HepG2 (cell line): ENCODE measurements around the gene MAP3K2. TPM values are rescaled to one million over a fixed set of nuclear protein-coding genes. Genes with fewer than 3 reads are reported as not detected.
A peak's percentile ranks its signal among the peaks of the same experiment; 100 is the strongest.

Experiments used
- FOXK1 ChIP-seq: sonication (generic); formaldehyde crosslinking; IDR thresholded peaks from 2 replicates; pipeline ENCODE4 v1.4.0; 2020; ENCODE audit warnings: low read depth, missing genetic modification reagents, borderline replicate concordance
- HDAC1 ChIP-seq: sonication (generic); formaldehyde crosslinking; IDR thresholded peaks from 2 replicates; pipeline ENCODE4 v1.5.1; 2020; ENCODE audit warnings: mild to moderate bottlenecking, missing genetic modification reagents
- MAFG ChIP-seq: sonication (generic); formaldehyde crosslinking; IDR thresholded peaks from 2 replicates; pipeline ENCODE4 v1.5.1; 2020; ENCODE audit warnings: mild to moderate bottlenecking, missing genetic modification reagents
- MED13 ChIP-seq: sonication (generic); formaldehyde crosslinking; IDR thresholded peaks from 2 replicates; pipeline ENCODE4 v1.5.0; 2020; ENCODE audit warnings: missing genetic modification reagents
- NCOR1 ChIP-seq: fragments of 200-600 bp; sonication (generic); IDR thresholded peaks from 2 replicates; pipeline ENCODE4 v1.7.0; 2017; ENCODE audit warnings: antibody characterized with exemption, low read length, borderline replicate concordance
- NFIC ChIP-seq: IDR thresholded peaks from 2 replicates; pipeline ENCODE4 v1.6.1; 2012; ENCODE audit warnings: mild to moderate bottlenecking, low read length, inconsistent platforms
- POLR2A ChIP-seq, 2 experiments: IDR thresholded peaks; 2 replicates each; pipeline ENCODE4 v1.6.1; 2011; ENCODE audit warnings: low read depth in 2 of 2, low read length in 2 of 2, mild to moderate bottlenecking in 1 of 2, moderate library complexity in 1 of 2; ENCODE audit not compliant: insufficient read depth in 1 of 2
- ZNF20 ChIP-seq: sonication (generic); formaldehyde crosslinking; IDR thresholded peaks from 2 replicates; pipeline ENCODE4 v1.4.0; 2020; ENCODE audit warnings: mild to moderate bottlenecking, moderate library complexity, missing genetic modification reagents
- ZNF225 ChIP-seq: sonication (generic); formaldehyde crosslinking; IDR thresholded peaks from 2 replicates; pipeline ENCODE4 v1.4.0; 2020; ENCODE audit warnings: mild to moderate bottlenecking, missing genetic modification reagents
- polyA plus RNA-seq, 8 experiments: library from polyadenylated mRNA; depleted of rRNA in 3 of 8; stranded (reverse) in 7 of 8; unstranded in 1 of 8; fragments of >200 nt; fragmentation: Illumina TruSeq in 4 of 8; extraction: Trizol in 4 of 8; gene quantifications; 2 replicates each; pipeline versions ENCODE4 v1.2.1 to v1.2.3, GENCODE V29; 2011 to 2016; ENCODE audit warnings: low read depth in 4 of 8, missing spikeins in 1 of 8, mixed read lengths in 1 of 8; ENCODE audit not compliant: insufficient read depth in 1 of 8
- total RNA-seq, 5 experiments: library from RNA; depleted of rRNA; stranded (reverse); fragments of >200 nt; fragmentation: Illumina TruSeq; extraction: Trizol; gene quantifications; 2 replicates each; pipeline ENCODE4 v1.2.3, GENCODE V29; 2016; ENCODE audit warnings: low read depth in 1 of 5
- TF ChIP-seq, protein P1 (sequence below): sonication (generic); formaldehyde crosslinking; IDR thresholded peaks from 2 replicates; pipeline ENCODE4 v1.4.0; 2020; ENCODE audit warnings: missing genetic modification reagents, mild to moderate bottlenecking, borderline replicate concordance
- TF ChIP-seq, protein P2 (sequence below): sonication (generic); formaldehyde crosslinking; IDR thresholded peaks from 2 replicates; pipeline ENCODE4 v1.4.0; 2020; ENCODE audit warnings: missing genetic modification reagents
- TF ChIP-seq, protein P3 (sequence below): sonication (generic); formaldehyde crosslinking; IDR thresholded peaks from 2 replicates; pipeline ENCODE4 v1.4.0; 2020; ENCODE audit warnings: missing genetic modification reagents
- TF ChIP-seq, protein P4 (sequence below): IDR thresholded peaks from 2 replicates; pipeline ENCODE4 v1.6.1; 2016; ENCODE audit warnings: low read depth, borderline replicate concordance
- TF ChIP-seq, protein P5 (sequence below): sonication (generic); formaldehyde crosslinking; IDR thresholded peaks from 2 replicates; pipeline ENCODE4 v1.4.0; 2020; ENCODE audit warnings: missing genetic modification reagents

Gene MAP3K2
- total and polyA plus RNA-seq, 2 of the 13 experiments (the other 11 are each of a cell fraction or from before 2014, with no cell fraction given), result 12.2 to 37.2 TPM

DNA sequence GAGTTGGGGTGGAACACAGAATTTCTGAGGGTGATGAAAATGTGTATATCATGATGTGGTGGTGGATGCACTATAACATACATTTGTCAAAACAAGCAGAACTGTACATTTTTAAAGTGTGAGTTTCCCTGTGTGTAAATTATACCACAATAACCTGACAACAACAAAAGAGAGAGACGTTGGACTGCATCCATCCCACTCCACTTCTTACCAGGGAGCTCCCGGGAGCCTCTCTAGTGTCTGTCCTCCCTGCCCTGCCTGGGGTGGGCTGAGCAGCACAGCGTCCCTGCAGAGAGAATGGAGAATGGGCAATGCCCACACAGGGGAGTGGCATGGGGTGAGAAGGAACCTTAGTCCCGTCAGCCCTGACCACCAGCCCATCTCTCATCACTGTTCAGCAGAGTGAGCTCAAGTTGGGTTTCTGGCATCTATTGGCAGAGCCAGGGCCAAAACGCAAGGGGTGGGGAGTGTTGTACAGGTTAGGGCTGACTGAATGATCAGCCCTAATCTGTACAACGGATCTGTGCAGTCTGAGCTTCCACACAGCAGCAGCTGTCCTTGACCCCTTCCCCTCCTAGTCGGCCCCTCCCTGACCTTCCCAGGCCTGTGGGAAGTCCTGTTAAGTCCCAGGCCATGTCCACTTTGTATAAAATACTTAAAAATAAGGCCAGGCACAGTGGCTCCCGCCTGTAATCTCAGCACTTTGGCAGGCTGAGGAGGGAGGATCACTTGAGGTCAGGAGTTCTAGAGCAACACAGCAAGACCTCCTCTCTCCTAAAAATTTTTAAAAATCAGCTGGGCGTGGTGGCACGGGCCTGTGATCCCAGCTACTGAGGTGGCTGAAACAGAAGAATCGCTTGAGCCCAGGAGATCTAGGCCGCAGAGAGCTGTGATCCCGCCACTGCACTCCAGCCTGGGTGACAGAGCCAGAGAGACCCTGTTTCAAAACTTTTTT lies 27.1 kb upstream of the MAP3K2 start (continued):
- TF ChIP-seq NFIC (no peak), HDAC1 (CRISPR knock-in tag) (peak; percentile 80), ZNF20 (CRISPR knock-in tag) (no peak), MED13 (CRISPR knock-in tag) (no peak; the same call in 1 of the 2 replicates), MAFG (CRISPR knock-in tag) (no peak), POLR2A (IDR thresholded peaks at IDR 0.05; ENCODE audit: insufficient read depth in 1 of 2, low read depth in 2 of 2, low read length in 2 of 2) (peak in 1 of 2 experiments; percentile 20; a peak in 1 of 4 replicates), ZNF225 (CRISPR knock-in tag) (no peak), NCOR1 (peak; percentile 33; the same call in 1 of the 2 replicates), FOXK1 (CRISPR knock-in tag) (no peak; the same call in 1 of the 2 replicates)
- TF ChIP-seq, protein P1, sequence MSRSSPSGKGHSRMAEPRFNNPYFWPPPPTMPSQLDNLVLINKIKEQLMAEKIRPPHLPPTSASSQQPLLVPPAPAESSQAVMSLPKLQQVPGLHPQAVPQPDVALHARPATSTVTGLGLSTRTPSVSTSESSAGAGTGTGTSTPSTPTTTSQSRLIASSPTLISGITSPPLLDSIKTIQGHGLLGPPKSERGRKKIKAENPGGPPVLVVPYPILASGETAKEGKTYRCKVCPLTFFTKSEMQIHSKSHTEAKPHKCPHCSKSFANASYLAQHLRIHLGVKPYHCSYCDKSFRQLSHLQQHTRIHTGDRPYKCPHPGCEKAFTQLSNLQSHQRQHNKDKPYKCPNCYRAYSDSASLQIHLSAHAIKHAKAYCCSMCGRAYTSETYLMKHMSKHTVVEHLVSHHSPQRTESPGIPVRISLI (CRISPR knock-in tag), result peak; percentile 64; the same call in 1 of the 2 replicates
- TF ChIP-seq, protein P2, sequence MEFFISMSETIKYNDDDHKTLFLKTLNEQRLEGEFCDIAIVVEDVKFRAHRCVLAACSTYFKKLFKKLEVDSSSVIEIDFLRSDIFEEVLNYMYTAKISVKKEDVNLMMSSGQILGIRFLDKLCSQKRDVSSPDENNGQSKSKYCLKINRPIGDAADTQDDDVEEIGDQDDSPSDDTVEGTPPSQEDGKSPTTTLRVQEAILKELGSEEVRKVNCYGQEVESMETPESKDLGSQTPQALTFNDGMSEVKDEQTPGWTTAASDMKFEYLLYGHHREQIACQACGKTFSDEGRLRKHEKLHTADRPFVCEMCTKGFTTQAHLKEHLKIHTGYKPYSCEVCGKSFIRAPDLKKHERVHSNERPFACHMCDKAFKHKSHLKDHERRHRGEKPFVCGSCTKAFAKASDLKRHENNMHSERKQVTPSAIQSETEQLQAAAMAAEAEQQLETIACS (CRISPR knock-in tag), result no peak
- TF ChIP-seq, protein P3, sequence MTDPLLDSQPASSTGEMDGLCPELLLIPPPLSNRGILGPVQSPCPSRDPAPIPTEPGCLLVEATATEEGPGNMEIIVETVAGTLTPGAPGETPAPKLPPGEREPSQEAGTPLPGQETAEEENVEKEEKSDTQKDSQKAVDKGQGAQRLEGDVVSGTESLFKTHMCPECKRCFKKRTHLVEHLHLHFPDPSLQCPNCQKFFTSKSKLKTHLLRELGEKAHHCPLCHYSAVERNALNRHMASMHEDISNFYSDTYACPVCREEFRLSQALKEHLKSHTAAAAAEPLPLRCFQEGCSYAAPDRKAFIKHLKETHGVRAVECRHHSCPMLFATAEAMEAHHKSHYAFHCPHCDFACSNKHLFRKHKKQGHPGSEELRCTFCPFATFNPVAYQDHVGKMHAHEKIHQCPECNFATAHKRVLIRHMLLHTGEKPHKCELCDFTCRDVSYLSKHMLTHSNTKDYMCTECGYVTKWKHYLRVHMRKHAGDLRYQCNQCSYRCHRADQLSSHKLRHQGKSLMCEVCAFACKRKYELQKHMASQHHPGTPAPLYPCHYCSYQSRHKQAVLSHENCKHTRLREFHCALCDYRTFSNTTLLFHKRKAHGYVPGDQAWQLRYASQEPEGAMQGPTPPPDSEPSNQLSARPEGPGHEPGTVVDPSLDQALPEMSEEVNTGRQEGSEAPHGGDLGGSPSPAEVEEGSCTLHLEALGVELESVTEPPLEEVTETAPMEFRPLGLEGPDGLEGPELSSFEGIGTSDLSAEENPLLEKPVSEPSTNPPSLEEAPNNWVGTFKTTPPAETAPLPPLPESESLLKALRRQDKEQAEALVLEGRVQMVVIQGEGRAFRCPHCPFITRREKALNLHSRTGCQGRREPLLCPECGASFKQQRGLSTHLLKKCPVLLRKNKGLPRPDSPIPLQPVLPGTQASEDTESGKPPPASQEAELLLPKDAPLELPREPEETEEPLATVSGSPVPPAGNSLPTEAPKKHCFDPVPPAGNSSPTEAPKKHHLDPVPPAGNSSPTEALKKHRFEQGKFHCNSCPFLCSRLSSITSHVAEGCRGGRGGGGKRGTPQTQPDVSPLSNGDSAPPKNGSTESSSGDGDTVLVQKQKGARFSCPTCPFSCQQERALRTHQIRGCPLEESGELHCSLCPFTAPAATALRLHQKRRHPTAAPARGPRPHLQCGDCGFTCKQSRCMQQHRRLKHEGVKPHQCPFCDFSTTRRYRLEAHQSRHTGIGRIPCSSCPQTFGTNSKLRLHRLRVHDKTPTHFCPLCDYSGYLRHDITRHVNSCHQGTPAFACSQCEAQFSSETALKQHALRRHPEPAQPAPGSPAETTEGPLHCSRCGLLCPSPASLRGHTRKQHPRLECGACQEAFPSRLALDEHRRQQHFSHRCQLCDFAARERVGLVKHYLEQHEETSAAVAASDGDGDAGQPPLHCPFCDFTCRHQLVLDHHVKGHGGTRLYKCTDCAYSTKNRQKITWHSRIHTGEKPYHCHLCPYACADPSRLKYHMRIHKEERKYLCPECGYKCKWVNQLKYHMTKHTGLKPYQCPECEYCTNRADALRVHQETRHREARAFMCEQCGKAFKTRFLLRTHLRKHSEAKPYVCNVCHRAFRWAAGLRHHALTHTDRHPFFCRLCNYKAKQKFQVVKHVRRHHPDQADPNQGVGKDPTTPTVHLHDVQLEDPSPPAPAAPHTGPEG, result no peak
- TF ChIP-seq, protein P4, sequence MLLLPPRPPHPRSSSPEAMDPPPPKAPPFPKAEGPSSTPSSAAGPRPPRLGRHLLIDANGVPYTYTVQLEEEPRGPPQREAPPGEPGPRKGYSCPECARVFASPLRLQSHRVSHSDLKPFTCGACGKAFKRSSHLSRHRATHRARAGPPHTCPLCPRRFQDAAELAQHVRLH (CRISPR knock-in tag), result peak; percentile 71; the same call in 1 of the 2 replicates
- TF ChIP-seq, protein P5, sequence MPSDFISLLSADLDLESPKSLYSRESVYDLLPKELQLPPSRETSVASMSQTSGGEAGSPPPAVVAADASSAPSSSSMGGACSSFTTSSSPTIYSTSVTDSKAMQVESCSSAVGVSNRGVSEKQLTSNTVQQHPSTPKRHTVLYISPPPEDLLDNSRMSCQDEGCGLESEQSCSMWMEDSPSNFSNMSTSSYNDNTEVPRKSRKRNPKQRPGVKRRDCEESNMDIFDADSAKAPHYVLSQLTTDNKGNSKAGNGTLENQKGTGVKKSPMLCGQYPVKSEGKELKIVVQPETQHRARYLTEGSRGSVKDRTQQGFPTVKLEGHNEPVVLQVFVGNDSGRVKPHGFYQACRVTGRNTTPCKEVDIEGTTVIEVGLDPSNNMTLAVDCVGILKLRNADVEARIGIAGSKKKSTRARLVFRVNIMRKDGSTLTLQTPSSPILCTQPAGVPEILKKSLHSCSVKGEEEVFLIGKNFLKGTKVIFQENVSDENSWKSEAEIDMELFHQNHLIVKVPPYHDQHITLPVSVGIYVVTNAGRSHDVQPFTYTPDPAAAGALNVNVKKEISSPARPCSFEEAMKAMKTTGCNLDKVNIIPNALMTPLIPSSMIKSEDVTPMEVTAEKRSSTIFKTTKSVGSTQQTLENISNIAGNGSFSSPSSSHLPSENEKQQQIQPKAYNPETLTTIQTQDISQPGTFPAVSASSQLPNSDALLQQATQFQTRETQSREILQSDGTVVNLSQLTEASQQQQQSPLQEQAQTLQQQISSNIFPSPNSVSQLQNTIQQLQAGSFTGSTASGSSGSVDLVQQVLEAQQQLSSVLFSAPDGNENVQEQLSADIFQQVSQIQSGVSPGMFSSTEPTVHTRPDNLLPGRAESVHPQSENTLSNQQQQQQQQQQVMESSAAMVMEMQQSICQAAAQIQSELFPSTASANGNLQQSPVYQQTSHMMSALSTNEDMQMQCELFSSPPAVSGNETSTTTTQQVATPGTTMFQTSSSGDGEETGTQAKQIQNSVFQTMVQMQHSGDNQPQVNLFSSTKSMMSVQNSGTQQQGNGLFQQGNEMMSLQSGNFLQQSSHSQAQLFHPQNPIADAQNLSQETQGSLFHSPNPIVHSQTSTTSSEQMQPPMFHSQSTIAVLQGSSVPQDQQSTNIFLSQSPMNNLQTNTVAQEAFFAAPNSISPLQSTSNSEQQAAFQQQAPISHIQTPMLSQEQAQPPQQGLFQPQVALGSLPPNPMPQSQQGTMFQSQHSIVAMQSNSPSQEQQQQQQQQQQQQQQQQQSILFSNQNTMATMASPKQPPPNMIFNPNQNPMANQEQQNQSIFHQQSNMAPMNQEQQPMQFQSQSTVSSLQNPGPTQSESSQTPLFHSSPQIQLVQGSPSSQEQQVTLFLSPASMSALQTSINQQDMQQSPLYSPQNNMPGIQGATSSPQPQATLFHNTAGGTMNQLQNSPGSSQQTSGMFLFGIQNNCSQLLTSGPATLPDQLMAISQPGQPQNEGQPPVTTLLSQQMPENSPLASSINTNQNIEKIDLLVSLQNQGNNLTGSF (CRISPR knock-in tag), result no peak
